K562 (cell line): Measurements from ENCODE around the gene UCKL1. TPM values are rescaled to one million over a fixed set of nuclear protein-coding genes. Genes with fewer than 3 reads are reported as not detected.

Source experiments
- CBX2 ChIP-seq: fragments of 200-600 bp; sonication (generic); IDR thresholded peaks from one replicate; pipeline ENCODE4 v1.6.1; 2012; ENCODE audit warnings: mild to moderate bottlenecking, low read length, inconsistent platforms; ENCODE audit not compliant: insufficient read depth, poor library complexity, severe bottlenecking
- CREB5 ChIP-seq: fragments of 250-450 bp; sonication (Bioruptor Pico); IDR thresholded peaks from 2 replicates; pipeline ENCODE4 v1.5.0; 2020; ENCODE audit warnings: mild to moderate bottlenecking
- FOS ChIP-seq: IDR thresholded peaks from 3 replicates; pipeline ENCODE4 v1.6.1; 2011; ENCODE audit not compliant: insufficient read length; ENCODE audit errors: extremely low read depth
- HINFP ChIP-seq: fragments of 450-650 bp; conservative IDR thresholded peaks from 2 replicates; pipeline ENCODE4 v1.6.1; 2016; ENCODE audit warnings: missing genetic modification characterization, low read depth, mild to moderate bottlenecking, control low read depth, missing compliant biosample characterization
- HMG20A ChIP-seq: fragments of 450-650 bp; formaldehyde crosslinking; conservative IDR thresholded peaks from 2 replicates; pipeline ENCODE4 v1.4.0; 2020; ENCODE audit warnings: mild to moderate bottlenecking, mixed read lengths
- MAX ChIP-seq: sonication (generic); formaldehyde crosslinking; IDR thresholded peaks from 2 replicates; pipeline ENCODE4 v1.9.0; 2022; ENCODE audit warnings: mild to moderate bottlenecking, missing genetic modification reagents
- MEF2A ChIP-seq: IDR thresholded peaks from 2 replicates; pipeline ENCODE4 v1.6.1; 2011; ENCODE audit warnings: low read depth, mild to moderate bottlenecking, low read length, moderate library complexity; ENCODE audit not compliant: control insufficient read depth
- MLX ChIP-seq, 2 experiments: fragments of 450-650 bp in 1 of 2; sonication (generic) in 1 of 2; formaldehyde crosslinking; conservative IDR thresholded peaks; 2 replicates each; pipeline versions ENCODE4 v1.4.0 to v1.8.1; 2020 to 2022; ENCODE audit warnings: mild to moderate bottlenecking in 1 of 2, missing genetic modification reagents in 1 of 2
- NBN ChIP-seq: fragments of 450-650 bp; IDR thresholded peaks from 2 replicates; pipeline ENCODE4 v1.6.1; 2016; ENCODE audit warnings: low read depth, mild to moderate bottlenecking
- OTX1 ChIP-seq: fragments of 450-650 bp; formaldehyde crosslinking; IDR thresholded peaks from 2 replicates; pipeline ENCODE4 v1.4.0; 2022; ENCODE audit warnings: mild to moderate bottlenecking
- PTBP1 ChIP-seq: fragments of 200-400 bp; formaldehyde crosslinking; IDR thresholded peaks from 2 replicates; pipeline ENCODE4 v1.6.1; 2017; ENCODE audit warnings: low read depth, low read length
- SFPQ ChIP-seq: fragments of 200-400 bp; formaldehyde crosslinking; IDR thresholded peaks from 2 replicates; pipeline ENCODE4 v1.6.1; 2017; ENCODE audit warnings: mild to moderate bottlenecking, low read depth, low read length, moderate library complexity
- SUPT5H ChIP-seq: fragments of 450-650 bp; IDR thresholded peaks from 2 replicates; pipeline ENCODE4 v1.6.1; 2016
- ZBTB5 ChIP-seq: fragments of 450-650 bp; IDR thresholded peaks from 2 replicates; pipeline ENCODE4 v1.6.1; 2017; ENCODE audit warnings: antibody characterized with exemption
- ZEB2 ChIP-seq: fragments of 450-650 bp; IDR thresholded peaks from 2 replicates; pipeline ENCODE4 v1.6.1; 2016
- ZKSCAN8 ChIP-seq: fragments of 200-800 bp; sonication (Bioruptor generic); IDR thresholded peaks from 2 replicates; pipeline ENCODE4 v1.6.1; 2016; ENCODE audit warnings: missing genetic modification characterization, missing compliant biosample characterization
- ZNF280B ChIP-seq: fragments of 250-450 bp; sonication (Bioruptor Pico); IDR thresholded peaks from 2 replicates; pipeline ENCODE4 v1.5.1; 2021; ENCODE audit warnings: mild to moderate bottlenecking
- ZNF644 ChIP-seq: fragments of 200-800 bp; sonication (Bioruptor generic); IDR thresholded peaks from 2 replicates; pipeline ENCODE4 v1.6.1; 2016; ENCODE audit warnings: low read depth, missing genetic modification characterization, missing compliant biosample characterization
- polyA plus RNA-seq, 8 experiments: library from polyadenylated mRNA; depleted of rRNA in 4 of 8; stranded (reverse) in 5 of 8; unstranded in 3 of 8; fragments of >200 nt; fragmentation: Nextera tagmentation in 2 of 8; fragmentation: Illumina TruSeq in 1 of 8; extraction: Ambion mirVana in 2 of 8; extraction: Trizol in 1 of 8; gene quantifications; 2 replicates each; pipeline versions ENCODE4 v1.2.1 to v1.2.3, GENCODE V29; 2011 to 2014; ENCODE audit warnings: inconsistent platforms in 1 of 8, missing spikeins in 1 of 8
- total RNA-seq, 7 experiments: library from RNA; depleted of rRNA in 6 of 7; stranded (reverse); fragments of >200 nt in 6 of 7; fragmentation: Illumina TruSeq in 2 of 7; extraction: Trizol in 2 of 7; gene quantifications; 2 replicates each; pipeline versions ENCODE4 v1.2.1 to v1.2.3, GENCODE V29; 2011 to 2021; ENCODE audit warnings: low replicate concordance in 1 of 7

The UCKL1 gene
- total and polyA plus RNA-seq, 9 of the 15 experiments (the other 6 are each of a cell fraction or from before 2014, with no cell fraction given) = 3.1 to 52.8 (median 24.2) TPM

- no peak for TF ChIP-seq HINFP (tag)
- TF ChIP-seq ZEB2 = no peak
- TF ChIP-seq FOS = no peak
- TF ChIP-seq ZKSCAN8 (CRISPR knock-in tag) = no peak
- no peak for TF ChIP-seq CBX2
- TF ChIP-seq OTX1 (CRISPR knock-in tag) = no peak
- TF ChIP-seq HMG20A (CRISPR knock-in tag) = no peak
- no peak for TF ChIP-seq ZNF280B (CRISPR knock-in tag)
- TF ChIP-seq CREB5 (CRISPR knock-in tag) = no peak
- TF ChIP-seq MAX = peak; percentile 55
- no peak for TF ChIP-seq NBN
- TF ChIP-seq ZBTB5 = no peak
- no peak for TF ChIP-seq MLX (CRISPR knock-in tag; conservative IDR thresholded peaks at IDR 0.05)
- TF ChIP-seq ZNF644 (tag) = no peak
- TF ChIP-seq MEF2A = no peak
- TF ChIP-seq SFPQ = no peak
- TF ChIP-seq PTBP1 = no peak
- TF ChIP-seq SUPT5H = no peak
Measured at GRCh38 chr20:63973636-63974401, 17.6 kb upstream of the UCKL1 start (continued).
